ENCODE data around the gene AMMECR1.

Gene AMMECR1

DNA sequence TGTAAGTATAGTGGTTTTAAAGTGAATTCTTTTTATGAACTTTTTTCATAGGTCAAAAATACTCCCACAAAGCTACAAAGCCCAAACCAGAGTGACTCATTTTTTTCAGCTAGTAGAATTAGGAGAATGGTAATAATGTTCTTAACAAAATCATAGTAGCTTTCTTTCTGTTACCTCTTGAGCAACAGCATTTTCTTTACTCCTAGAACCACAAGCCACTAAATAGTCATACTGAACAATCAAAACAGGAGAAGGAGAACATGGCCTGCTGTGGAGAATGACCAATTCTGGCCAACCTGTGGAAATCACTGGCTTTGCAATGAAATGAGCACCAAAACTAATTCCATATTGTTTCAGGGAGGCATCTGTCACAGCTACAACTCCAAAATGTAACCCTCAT is 112.9 kb downstream of the AMMECR1 start:
- peak; percentile 24 for DNase-seq

DNA sequence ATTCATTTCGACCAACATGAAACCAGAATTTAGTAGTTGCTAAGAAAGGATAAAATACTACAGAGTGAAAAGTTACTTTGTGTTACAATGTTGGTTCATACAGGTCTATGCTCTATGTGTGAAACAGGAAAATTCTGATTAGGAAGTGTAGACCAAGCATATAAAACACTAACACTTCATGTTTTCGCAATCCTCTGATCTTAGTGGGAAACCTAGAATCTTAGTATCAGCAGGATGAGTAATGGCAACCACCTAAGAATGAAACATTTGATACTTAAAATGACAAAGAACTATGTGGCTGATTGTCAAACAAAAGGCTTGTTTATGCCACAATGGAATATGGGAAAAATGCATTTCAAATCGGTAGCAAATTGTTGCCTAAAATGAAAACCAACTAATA is 116.1 kb downstream of the AMMECR1 start:
- DNase-seq: no peak

DNA sequence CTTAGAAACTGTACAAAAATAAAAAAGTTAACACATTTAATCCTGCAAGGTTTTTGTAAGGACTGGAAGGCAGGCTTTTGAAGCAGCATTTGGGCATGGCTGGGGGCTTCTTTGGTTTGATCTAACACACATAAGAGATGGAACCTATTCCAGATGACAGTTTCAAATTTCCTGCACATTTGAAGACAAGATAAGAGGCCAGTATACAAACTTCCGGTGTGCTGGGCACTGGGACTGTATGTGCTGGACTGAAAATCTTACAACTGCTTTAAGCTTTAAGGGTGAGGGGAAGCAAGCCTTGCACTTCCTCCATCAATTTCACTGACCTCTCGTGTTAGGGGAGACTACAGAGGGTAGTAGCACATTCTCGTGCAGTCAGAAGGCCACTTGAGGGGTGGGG is 122.9 kb downstream of the AMMECR1 start:
- no peak for DNase-seq

DNA sequence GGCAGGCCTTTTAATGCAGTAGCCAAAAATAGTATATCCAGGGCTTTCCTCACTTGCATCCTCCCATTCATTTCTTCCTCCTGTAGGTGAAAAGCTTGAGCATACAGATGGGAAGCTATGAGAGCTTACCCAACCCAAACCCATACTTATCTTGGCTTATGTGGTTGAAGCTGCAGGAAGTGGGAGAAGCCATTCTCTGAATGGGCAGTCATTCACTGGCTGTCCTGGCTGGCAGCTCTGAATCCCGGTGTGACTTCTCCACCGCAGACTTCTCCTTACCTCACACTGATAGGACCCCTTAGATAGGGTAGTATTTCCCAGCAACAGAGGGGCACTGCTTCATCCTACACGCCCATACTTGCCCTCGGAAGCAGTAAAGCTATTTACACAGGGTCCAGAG is 125.4 kb downstream of the AMMECR1 start:
- no peak for DNase-seq

DNA sequence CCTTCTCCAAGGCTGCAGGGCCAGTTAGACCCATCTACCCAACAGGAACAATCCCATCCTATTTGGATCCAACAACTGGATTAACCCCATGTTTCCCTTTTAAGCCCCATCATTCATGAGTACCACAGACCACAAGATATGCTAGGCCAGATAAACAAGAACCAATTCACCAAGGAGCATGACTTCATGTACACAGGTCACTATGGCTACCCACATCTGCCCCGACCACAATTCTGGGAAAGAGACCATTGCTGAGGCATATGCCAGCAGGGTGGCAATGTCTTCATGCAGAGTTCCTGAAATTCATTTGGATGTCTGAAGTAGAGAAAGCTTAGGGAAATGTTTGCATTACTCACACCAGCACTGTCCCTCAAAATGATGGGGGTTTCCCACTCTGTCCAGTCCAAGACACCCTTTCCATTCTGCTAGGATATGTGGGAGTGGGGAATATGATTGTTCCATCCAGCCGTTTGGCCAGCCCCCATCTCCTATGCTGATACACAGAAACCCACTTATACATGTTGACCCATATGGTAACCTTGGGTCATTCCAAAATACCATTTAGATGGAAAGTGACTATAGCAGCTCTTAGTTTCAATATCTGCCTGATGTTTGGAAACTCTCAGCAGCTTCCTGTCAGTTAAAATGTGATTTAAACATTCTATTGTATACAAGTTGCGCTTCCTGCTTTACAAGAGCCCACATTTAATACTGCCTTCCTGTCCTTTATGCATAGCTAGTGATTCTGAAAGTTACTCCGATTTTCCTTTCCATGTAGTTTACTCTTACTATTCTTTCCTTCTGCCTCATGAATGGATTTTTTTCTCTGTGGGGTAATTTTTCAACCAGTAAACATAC is 129.0 kb downstream of the AMMECR1 start:
- peak; percentile 5 for DNase-seq

DNA sequence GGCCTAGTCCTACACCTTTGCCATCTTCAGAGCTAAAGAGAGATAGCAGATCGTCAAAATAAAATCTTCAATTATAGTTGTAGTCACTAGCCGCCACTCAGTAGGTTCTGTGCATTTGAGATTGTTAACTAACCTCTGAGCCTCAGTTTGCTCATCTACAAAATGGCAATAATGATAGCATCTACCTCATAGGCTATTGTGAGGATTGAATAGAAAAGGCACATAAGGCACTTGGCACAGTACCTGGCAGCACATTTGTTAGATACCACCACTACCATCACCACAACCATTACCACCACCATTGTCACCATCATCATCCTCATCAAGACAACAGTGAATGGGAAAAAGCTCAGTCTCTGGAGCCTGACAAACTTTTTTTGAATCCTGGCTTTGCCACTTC is 134.6 kb downstream of the AMMECR1 start:
- DNase-seq: no peak

DNA sequence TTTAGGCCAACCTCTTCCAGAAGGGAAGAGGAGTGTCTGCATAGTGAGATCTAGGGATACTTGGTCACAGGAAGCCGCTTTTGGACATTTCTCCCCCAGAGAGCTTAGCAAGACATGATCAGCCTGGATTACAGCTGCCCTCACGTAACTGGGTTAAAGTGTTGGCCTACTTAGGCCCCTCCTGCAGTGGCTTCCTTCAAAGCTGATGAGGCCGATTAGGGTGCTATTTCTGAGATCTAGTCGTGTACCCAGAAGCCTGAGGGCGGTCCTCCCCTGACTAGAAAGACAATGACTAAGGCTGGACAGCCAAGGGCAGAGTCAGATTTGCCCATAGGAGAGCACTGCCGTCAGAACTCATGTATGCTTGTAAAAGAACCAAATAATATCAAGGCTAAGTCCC is 135.0 kb downstream of the AMMECR1 start:
- DNase-seq: no peak

DNA sequence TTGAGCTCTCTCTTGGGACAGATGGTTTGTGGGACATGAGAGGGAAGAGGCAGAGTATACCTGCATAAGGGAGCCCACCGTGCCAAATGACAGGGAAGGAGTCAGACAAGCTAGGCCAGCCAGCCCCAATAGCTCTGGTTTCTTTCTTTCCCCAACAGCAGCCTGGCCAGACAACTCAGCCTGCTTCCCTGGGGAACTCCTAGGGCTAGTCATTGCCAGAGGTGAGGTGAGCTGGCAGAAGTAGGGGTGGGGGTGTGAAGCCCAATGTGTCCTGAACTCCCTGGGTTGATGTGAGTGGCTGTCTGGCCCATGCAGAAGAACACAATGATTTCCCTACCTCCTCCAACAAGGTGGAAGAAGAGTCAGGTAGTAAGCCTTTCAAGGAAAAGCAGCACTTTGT is 135.5 kb downstream of the AMMECR1 start:
- no peak for DNase-seq

DNA sequence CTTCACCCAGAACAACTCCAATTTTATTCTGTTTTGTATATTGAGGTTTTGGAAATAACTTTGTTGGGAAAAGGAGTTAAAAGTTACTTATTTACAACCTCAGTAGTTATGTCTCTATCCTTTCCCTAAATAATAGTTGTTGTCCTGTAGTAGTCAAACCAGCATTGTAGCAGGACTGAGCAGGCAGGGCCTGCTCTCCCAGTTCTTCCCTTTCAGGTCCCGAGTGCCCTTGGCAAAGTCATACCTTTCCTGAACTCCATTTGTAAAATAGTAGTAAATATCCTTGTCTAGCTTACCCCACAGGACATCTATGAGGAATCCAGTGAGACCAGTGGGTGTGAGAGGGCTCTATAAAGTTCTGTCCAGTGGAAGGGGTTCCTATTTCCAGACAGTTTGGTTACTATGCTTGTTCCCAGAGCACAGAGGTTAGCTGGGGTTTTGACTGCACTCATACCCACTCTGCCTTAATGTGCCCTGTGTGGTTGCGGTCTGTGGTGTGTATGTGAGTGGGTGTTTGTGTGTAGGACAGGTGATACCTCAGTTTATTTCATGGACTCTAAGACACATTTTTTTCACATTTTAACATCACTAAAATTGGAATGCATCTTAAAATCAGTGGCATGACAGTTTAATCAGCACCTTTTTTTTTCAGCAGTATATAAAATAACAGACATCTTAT is 136.3 kb downstream of the AMMECR1 start:
- no peak for DNase-seq

DNA sequence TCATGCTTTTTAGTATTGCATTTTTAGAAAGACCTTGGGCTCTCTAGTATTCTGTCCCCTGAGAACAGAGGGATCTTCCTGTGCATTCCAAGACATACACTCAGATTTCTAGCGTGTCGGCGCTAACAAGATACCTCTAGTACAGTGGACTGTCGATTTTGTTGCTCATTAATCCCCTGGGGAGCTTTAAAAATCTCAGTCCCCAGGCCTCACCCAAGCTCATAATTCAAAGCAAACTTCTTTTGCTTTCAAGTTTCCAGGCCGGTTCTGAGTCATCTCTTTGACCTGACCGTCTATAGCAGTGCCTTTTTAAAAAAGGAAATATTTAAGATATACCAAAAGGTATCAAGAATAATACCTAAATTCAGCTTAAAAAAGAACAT is 137.0 kb downstream of the AMMECR1 start:
- no peak for DNase-seq

DNA sequence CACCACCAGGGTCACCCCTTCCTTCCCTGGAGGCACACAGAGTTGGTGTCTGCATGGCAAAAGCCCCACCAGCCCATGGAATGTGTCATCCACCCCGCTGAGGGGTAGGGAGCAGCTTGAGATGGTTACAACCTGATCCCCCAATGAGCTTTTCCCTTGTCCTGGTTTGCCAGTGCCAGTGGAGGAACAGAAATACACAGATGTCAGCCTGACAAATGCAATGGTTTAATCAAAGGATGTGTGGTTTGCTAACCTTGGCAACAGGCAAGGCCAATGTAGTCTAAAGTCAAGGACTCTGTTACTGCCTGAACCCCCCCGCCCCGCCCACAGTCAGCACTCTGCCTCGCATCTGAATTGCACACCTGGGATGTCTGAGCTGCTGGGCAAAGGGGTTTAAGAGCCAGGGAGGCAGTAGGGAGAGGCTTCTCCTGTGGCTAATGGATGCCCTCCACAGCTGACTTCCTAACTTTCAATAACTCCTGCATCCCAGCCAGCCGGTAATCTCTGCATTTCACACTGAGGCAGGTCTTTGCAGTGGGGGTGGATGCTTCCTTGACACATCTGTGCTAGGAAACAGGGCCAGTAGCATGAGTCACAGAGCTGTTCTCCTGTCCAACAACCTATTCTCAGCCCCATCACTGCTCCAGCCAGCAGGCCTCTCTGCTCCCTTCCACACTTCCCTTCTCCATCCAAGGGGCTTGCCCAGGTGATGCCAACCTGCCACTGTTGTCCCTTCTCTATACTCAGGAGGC is 137.5 kb downstream of the AMMECR1 start:
- DNase-seq: no peak

DNA sequence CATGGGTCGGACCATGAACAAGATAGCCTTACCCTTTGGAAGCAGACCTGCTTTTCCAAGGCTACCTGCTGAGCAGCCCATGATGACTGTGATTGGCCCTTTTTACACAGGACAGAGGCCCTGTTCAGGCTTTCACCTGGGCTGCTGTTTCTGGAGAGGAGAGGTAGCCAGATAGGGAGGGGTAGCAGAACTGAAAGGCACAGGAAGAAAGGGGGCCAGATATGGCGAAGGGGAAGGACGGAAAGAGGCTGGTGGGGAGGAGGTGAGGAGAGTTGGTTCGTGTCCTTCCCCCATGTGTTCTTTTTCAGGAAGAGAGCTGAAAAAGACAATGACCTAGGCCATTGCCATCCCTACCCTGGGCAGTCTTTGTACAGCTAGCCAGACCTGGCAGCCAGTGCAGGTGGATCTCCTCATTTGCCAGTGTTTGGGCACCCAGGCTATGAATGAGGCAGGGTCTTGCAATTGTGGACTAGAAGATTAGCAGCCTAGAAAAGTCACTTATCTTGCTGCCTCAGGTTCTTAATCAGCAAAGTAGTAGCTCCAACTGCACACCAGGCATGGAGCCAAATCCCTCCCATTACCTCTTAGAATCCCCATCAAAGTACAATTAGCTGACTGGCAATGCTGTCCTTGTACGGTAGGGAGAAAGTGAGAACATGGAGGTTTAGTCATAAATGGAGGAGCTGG is 139.6 kb downstream of the AMMECR1 start:
- DNase-seq: no peak

DNA sequence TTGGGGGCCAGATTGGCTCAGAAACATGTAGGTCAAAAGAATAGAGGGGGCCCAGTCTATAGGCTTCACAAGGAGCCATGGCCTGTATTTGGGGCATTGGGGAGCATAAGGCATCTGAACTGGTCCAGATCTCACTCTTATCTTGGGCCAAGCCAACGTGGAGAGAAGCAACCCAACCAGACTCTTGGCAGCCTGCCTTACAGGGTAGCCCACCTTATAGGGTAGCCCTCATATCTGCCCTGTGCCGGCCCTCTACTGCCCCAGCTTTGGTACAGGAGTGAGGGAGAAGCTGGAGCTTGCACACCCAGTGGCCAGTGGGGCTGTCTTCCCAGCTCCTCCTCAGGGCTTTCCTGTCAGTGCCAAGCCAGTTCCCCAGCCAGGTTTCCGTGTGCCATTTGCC is 142.2 kb downstream of the AMMECR1 start:
- no peak for DNase-seq

DNA sequence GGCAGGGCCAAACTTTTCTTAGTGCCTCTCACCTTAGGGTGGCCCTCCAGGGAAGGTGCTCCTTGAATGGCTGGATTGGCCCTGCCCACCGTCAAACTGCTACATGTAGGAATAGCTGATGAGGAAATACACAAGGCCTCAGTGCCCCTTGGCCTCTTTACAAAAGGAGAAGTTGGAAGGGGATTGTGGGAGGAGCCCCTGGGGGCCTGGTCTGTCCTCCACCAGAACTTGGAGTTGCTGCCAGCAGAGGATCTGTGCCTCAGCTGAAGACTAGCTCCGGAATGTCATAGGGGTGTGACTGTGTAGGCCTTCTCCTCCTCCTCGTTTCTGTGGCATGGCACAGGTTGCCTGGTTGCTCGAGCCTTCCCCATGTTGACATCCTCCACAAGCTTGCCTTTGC is 142.7 kb downstream of the AMMECR1 start:
- DNase-seq: no peak

DNA sequence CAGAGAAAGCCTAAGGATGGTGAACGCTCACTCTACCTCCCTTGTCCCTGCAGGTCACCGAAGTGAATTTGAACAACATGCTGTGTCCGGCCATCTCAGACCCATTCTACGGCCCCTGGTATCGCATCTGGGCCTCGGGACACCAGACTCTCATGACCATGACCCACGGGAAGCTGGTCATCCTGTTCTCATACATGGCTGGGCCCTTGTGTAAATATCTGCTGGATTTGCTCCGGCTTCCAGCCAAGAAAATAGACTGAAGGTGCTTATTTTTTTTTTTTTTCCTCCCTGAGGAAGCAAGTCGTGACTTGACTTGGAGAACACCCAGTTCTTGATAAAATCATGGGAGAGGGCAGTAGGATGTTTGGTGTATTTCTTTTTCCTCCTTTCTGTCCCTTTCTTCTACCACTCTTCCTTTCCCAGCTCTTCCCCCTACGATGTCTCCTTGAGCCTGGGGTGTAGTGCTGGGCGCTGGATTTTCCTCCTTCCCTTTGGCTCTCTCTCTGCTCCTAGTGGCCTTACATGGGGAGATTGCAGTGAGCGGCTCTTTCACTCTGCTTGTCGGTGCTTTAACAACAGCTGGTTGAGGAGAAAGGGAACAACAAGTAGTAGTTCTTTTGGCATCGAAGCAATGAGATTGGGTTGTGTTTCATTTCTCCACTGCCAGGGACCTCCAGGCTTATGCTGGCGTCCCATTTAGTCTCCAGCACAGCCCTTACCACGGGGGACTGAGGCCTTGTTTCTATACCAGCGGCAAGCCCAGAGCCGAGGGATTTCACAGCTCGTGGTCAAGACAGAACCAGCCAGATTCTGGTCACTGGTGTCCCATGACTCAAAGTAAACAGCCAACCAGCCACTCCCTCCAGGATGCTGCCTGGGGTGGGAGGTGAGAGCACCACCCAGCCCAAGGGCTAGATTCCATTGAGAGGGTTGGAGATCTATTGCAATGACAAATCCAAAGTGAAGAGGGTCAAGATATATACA is 144.4 kb downstream of the AMMECR1 start:
- DNase-seq: no peak

DNA sequence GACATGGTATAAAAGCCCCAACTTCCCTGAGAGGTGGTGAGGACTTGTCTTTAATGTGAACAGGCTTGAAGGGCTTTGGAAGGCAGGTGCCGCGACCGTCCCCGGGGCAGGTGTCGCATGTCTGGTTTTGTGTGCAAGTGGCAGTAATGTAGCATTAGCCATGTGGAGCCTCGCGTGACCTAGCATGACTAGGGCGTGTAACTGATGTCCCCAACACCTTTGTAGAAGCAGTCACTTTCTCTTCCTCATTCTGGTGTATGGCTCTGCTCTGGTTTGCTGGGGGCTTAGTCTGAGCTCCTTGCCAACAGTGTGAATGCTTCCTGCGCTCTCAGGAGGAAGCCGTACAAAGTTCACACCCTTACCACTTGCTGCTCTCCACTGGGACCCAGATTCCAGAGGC is 145.7 kb downstream of the AMMECR1 start:
- DNase-seq: no peak

DNA sequence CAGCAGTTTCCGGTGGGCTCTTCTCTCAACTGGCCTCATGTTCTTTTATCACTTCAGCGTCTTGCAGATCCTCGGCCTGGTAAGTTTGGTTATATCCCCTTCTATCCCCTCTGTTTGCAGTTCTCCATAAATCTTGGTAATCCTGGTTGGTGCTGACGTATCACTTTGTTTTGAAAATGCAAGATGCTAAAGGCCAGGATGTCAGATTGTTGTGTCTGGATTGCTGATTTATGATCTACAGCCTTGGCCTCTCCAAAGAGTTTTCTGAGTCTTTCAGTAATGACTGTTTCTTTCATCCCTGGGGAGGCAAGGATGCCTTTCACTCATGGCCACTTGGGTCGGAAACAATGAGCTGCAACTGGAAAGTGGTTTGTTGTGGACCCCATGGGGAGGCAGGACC is 146.4 kb downstream of the AMMECR1 start:
- no peak for DNase-seq

DNA sequence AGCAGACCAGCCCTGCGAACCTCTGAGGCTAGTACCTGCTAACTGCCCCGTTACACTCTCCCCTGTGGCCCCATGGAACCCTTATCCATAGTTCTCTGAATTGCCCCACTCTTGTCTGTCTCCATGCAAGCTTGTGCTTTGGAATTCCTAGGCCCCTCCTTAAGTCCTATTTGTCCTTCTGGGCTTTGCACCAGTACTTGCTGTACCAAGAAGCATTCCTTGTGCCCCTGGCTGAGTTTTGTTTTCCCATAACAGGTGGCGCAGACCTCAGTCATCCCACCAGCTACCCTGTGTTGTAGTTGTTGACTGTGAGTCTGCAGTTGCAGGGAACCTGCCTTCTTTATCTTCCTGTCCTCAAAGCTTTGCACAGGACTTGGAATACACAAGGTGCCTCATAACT is 147.9 kb downstream of the AMMECR1 start:
- no peak for DNase-seq

DNA sequence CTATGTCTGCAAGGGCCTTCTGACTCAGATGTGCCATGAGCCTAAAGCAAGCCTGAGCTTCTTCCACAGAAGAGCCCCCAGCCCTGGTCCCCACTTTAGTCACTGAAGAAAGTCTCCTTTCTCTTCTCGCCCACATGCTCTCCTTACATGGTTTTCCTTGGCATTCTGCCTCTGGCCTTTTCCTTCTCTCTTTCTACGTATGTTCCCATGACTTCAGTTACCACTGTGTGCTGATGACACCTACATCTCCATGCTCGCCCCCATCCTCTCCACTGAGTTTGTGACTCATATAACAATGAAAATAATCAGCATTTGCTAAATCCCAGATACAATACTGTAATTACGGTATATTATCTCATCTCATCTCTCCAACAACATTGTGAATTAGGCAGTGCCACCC is 149.3 kb downstream of the AMMECR1 start:
- DNase-seq: no peak

DNA sequence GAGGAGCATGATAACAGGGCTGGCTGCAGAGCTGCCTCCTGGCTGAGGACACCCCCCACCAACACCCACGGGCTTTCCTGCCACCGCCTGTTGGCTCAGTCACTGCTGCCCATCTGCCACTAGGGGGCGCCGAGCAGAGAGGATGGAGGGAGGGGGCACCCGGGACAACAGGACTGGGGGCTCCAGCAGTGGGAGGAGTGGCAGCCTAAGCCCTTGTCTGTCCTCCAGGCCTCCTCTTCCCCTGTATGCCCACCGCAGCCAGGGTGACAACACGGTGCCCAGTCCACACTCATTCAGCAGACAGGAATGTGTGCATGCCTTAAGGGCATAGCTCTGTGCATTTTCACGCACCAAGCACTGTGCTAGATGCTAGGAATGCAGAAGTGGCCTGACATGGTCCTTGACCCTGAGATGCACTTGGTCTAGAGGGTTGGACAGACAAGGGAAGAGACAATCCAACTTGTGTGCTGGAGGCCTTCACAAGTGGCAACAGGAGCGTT is 149.9 kb downstream of the AMMECR1 start:
- peak; percentile 60 for DNase-seq

DNA sequence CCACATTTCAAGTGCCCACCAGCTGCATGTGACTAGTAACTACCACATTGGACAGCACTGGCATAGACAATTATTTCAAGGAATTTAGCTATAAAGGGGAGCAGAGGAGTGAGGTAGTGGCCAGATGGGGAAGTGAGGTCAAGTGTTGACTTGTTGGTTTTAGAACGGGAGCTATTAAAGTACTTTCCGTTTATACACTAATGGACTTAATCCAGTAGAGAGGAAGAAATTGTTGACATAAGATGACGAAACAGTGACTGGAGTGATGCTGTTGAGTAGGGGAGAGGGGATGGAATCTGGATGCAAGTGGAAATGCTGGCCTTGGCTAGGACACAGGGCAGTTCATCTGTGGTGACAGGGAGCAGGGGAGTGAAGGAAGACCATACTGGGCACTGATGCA is 154.4 kb downstream of the AMMECR1 start:
- DNase-seq: no peak

DNA sequence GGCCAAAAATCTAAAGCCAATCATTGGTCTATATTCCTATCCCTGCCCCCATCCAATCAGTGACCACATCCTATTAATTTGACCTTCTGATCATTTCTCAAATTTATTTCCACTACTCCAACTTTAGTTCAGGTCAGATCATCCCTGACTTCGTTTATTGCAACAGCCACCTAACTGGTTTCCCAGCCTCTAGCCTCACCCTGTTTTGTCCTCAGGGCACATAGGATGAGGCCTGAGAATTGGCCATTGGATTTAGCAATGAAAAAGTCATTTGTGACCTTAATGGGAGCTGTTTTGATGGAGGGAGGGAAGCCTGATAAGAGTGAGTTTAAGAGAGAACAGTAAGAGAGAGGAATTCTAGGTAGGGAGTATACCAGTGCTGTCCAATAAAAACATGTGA is 155.0 kb downstream of the AMMECR1 start:
- DNase-seq: no peak
